IPS-NIHi11 (cell line): ENCODE results near the gene ZNF428.
"Not testable (repeated sequence)": the region's sequence is repeated elsewhere in the genome, so short reads cannot be mapped to it uniquely, and the experiment has no call there.

Experiments used
- DNase-seq: peaks from one replicate; pipeline ENCODE4 v3.0.0; 2012; ENCODE audit warnings: mixed read lengths, low spot score

ZNF428 gene

GRCh38 chr19:43592800-43593350 is 26.6 kb downstream of the ZNF428 start:
- DNase-seq, result no peak

- DNase-seq, result no peak
Observed at GRCh38 chr19:43591904-43592772, 27.3 kb downstream of the ZNF428 start.

- no peak for DNase-seq
Observed at GRCh38 chr19:43589678-43590077, 29.8 kb downstream of the ZNF428 start.

GRCh38 chr19:43589277-43589676 is 30.2 kb downstream of the ZNF428 start:
- DNase-seq, result no peak

- DNase-seq, result not testable (repeated sequence)
Observed at GRCh38 chr19:43587029-43587428, 32.4 kb downstream of the ZNF428 start.

GRCh38 chr19:43586346-43586745 is 33.1 kb downstream of the ZNF428 start:
- no peak for DNase-seq

GRCh38 chr19:43584484-43584883 is 34.9 kb downstream of the ZNF428 start:
- DNase-seq, result no peak

- DNase-seq, result no peak
Observed at GRCh38 chr19:43582495-43582894, 36.9 kb downstream of the ZNF428 start.

GRCh38 chr19:43581467-43581866 is 38.0 kb downstream of the ZNF428 start:
- no peak for DNase-seq

- no peak for DNase-seq
Observed at GRCh38 chr19:43578787-43579186, 40.6 kb downstream of the ZNF428 start.

GRCh38 chr19:43575955-43576878 is 43.2 kb downstream of the ZNF428 start:
- DNase-seq, result no peak

- DNase-seq, result peak; percentile 98
Observed at GRCh38 chr19:43575156-43575950, 44.1 kb downstream of the ZNF428 start, which contains the start of the genes PINLYP and XRCC1. TSS of gene PINLYP (plus strand) at chr19:43575801. CDS start at chr19:43577192, 1,391 bp downstream. TSS of gene XRCC1 (minus strand) at chr19:43575527. CDS start at chr19:43575458, 69 bp downstream.

GRCh38 chr19:43574424-43575155 is 44.8 kb downstream of the ZNF428 start:
- no peak for DNase-seq

- no peak for DNase-seq
Observed at GRCh38 chr19:43572171-43572588, 47.2 kb downstream of the ZNF428 start.

GRCh38 chr19:43570174-43570791 is 49.1 kb downstream of the ZNF428 start:
- DNase-seq, result no peak

GRCh38 chr19:43569657-43570056 is 49.8 kb downstream of the ZNF428 start:
- DNase-seq, result no peak

- DNase-seq, result no peak
Observed at GRCh38 chr19:43564800-43565199, 54.6 kb downstream of the ZNF428 start.

- DNase-seq, result no peak
Observed at GRCh38 chr19:43563816-43564457, 55.5 kb downstream of the ZNF428 start.

- DNase-seq, result no peak
Observed at GRCh38 chr19:43562698-43563241, 56.7 kb downstream of the ZNF428 start.
